GM12878 (cell line): ENCODE results near the gene RAD17. TPM values are rescaled to one million over a fixed set of nuclear protein-coding genes. Genes with fewer than 3 reads are reported as not detected.

ENCODE experiments used
- ATAC-seq: fragments of 200-7000 bp; cut with Tn5 transposase; 3 replicates; pipeline ENCODE4 v1.9.1; 2020; ENCODE audit warnings: mild to moderate bottlenecking, moderate library complexity
- BruUV-seq: library from RNA; stranded (reverse); fragments of 400-500 nt; replicated peaks from 2 replicates; lab custom pipeline; 2021; lab: Mats Ljungman, UMichigan
- CTCF ChIA-PET: fragments of 300-600 bp; sonication (Branson Sonifier 250); formaldehyde crosslinking; extraction: SDS; loops from one replicate; lab custom pipeline; 2021; ENCODE audit warnings: inconsistent platforms; lab: Yijun Ruan, JAX
- POLR2A ChIA-PET: fragments of 350-600 bp; formaldehyde crosslinking; extraction: SDS; loops from one replicate; lab custom pipeline; 2021; ENCODE audit warnings: inconsistent platforms; lab: Charles Lee
- RAD21 ChIA-PET: fragments of 300-600 bp; sonication (Branson Sonifier 250); formaldehyde crosslinking; loops from one replicate; lab custom pipeline; 2023; ENCODE audit warnings: antibody characterized with exemption; ENCODE audit not compliant: unreplicated experiment; lab: Charles Lee
- SMC1A ChIA-PET: fragments of 300-600 bp; sonication (Branson Sonifier 250); formaldehyde crosslinking; loops from one replicate; lab custom pipeline; 2023; ENCODE audit not compliant: unreplicated experiment, uncharacterized antibody; lab: Charles Lee
- DNase-seq: peaks from one replicate; pipeline ENCODE4 v3.0.0-alpha.2; 2011; ENCODE audit warnings: low read depth, low spot score
- FAIRE-seq: peaks from 3 replicates; lab custom pipeline; 2011; peaks lifted over from hg19 to GRCh38; lab: Jason Lieb, UNC
- H2AFZ ChIP-seq: 2 replicates; pipeline ENCODE4 v1.6.0; 2011; ENCODE audit warnings: low read depth, low read length, control low read depth; ENCODE audit not compliant: control insufficient read depth
- H3K27ac ChIP-seq: 2 replicates; pipeline ENCODE4 v1.5.1; 2011; ENCODE audit warnings: control low read depth; ENCODE audit not compliant: control insufficient read depth, insufficient read depth
- H3K27me3 ChIP-seq, 2 experiments: replicated peaks in 1 of 2; 2 replicates each; pipeline versions ENCODE4 v1.6.0 to v1.6.1; 2011; ENCODE audit warnings: low read length in 1 of 2; ENCODE audit not compliant: control insufficient read depth in 2 of 2, insufficient read depth in 2 of 2
- H3K36me3 ChIP-seq, 2 experiments: 2 replicates each; pipeline ENCODE4 v1.5.1; 2011; ENCODE audit warnings: low read length in 1 of 2; ENCODE audit not compliant: control insufficient read depth in 2 of 2, insufficient read depth in 2 of 2
- H3K4me1 ChIP-seq: 2 replicates; pipeline ENCODE4 v1.6.1; 2011; ENCODE audit warnings: mild to moderate bottlenecking, low read length, moderate library complexity, mixed read lengths; ENCODE audit not compliant: control insufficient read depth, insufficient read depth
- H3K4me2 ChIP-seq: 2 replicates; pipeline ENCODE4 v1.6.0; 2011; ENCODE audit warnings: control low read depth; ENCODE audit not compliant: control insufficient read depth, insufficient read depth
- H3K4me3 ChIP-seq: fragments of 200-600 bp; sonication (generic); 2 replicates; pipeline ENCODE4 v1.5.1; 2016
- H3K79me2 ChIP-seq: 2 replicates; pipeline ENCODE4 v1.6.0; 2011; ENCODE audit warnings: low read length; ENCODE audit not compliant: control insufficient read depth, insufficient read depth
- H3K9ac ChIP-seq: 2 replicates; pipeline ENCODE4 v1.8.0; 2011; ENCODE audit warnings: low read length, control low read depth, mixed read lengths; ENCODE audit not compliant: control insufficient read depth, insufficient read depth
- H3K9me3 ChIP-seq: replicated peaks from 3 replicates; pipeline ENCODE4 v1.5.1; 2011; ENCODE audit warnings: mild to moderate bottlenecking, low read length; ENCODE audit not compliant: control insufficient read depth, insufficient read depth
- H4K20me1 ChIP-seq: 2 replicates; pipeline ENCODE4 v1.6.0; 2011; ENCODE audit not compliant: control insufficient read depth, insufficient read depth
- HDGF ChIP-seq: fragments of 450-650 bp; IDR thresholded peaks from 2 replicates; pipeline ENCODE4 v1.6.1; 2016; ENCODE audit warnings: antibody characterized with exemption
- MEF2B ChIP-seq: fragments of 450-650 bp; IDR thresholded peaks from 2 replicates; pipeline ENCODE4 v1.6.1; 2018; ENCODE audit warnings: mild to moderate bottlenecking, moderate library complexity; ENCODE audit not compliant: partially characterized antibody, poor library complexity, severe bottlenecking
- MLLT1 ChIP-seq: fragments of 450-650 bp; IDR thresholded peaks from 2 replicates; pipeline ENCODE4 v1.6.1; 2016; ENCODE audit warnings: mild to moderate bottlenecking
- RUNX3 ChIP-seq: IDR thresholded peaks from 2 replicates; pipeline ENCODE4 v1.6.1; 2012; ENCODE audit warnings: low read length, inconsistent platforms
- TBL1XR1 ChIP-seq: IDR thresholded peaks from 2 replicates; pipeline ENCODE4 v1.6.1; 2012; ENCODE audit warnings: low read depth, low read length, improper control_type of control experiment
- ZBTB33 ChIP-seq: fragments of 450-650 bp; IDR thresholded peaks from 2 replicates; pipeline ENCODE4 v1.6.1; 2017; ENCODE audit warnings: mild to moderate bottlenecking
- ZNF274 ChIP-seq: IDR thresholded peaks from one replicate; pipeline ENCODE4 v1.8.0; 2011; ENCODE audit not compliant: insufficient read length, insufficient read depth
- ZNF687 ChIP-seq: fragments of 450-650 bp; IDR thresholded peaks from 2 replicates; pipeline ENCODE4 v1.6.1; 2017; ENCODE audit warnings: mild to moderate bottlenecking, moderate library complexity
- WGBS: methylation state at CpG from one replicate; pipeline ENCODE4 v1.1.6; 2016; ENCODE audit warnings: low lambda C conversion rate; ENCODE audit not compliant: insufficient replicate concordance, insufficient coverage; ENCODE audit errors: missing lambda C conversion rate; 5-methylcytosine and 5-hydroxymethylcytosine counted together
- in situ Hi-C: fragments of 300-500 bp; cut with MboI; formaldehyde crosslinking; loops from 9 replicates; pipeline ENCODE4 v1.14.3; 2018; ENCODE audit warnings: mixed read lengths
- intact Hi-C: fragments of 100-400 bp; cut with micrococcal nuclease; formaldehyde crosslinking; loops from one replicate; pipeline ENCODE4 v1.14.2; 2022; ENCODE audit not compliant: unreplicated experiment
- polyA plus RNA-seq, 11 experiments: library from polyadenylated mRNA; depleted of rRNA in 4 of 11; unstranded in 6 of 11; stranded (reverse) in 5 of 11; fragments of >200 nt; fragmentation: Nextera tagmentation in 4 of 11; fragmentation: Illumina TruSeq in 1 of 11; extraction: Ambion mirVana in 4 of 11; extraction: Trizol in 1 of 11; gene quantifications; 1 replicate in 1 of 11; 2 replicates in 10 of 11; pipeline versions ENCODE4 v1.2.1 to v1.2.3, GENCODE V29; 2011 to 2016; ENCODE audit warnings: inconsistent platforms in 2 of 11, missing spikeins in 2 of 11, low read depth in 1 of 11
- total RNA-seq, 4 experiments: library from RNA; depleted of rRNA in 3 of 4; stranded (reverse); fragments of >200 nt in 3 of 4; fragmentation: Illumina TruSeq in 1 of 4; extraction: Trizol in 1 of 4; gene quantifications; 2 replicates each; pipeline versions ENCODE4 v1.2.1 to v1.2.3, GENCODE V29; 2013 to 2021
- TF ChIP-seq, protein P1 (sequence below): fragments of 450-650 bp; formaldehyde crosslinking; IDR thresholded peaks from 2 replicates; pipeline ENCODE4 v1.4.0; 2020; ENCODE audit warnings: mild to moderate bottlenecking, moderate library complexity

The RAD17 gene
- total and polyA plus RNA-seq, 10 of the 15 experiments (the other 5 are each of a cell fraction or from before 2014, with no cell fraction given) = 23.9 to 55.4 (median 44.5) TPM

DNA sequence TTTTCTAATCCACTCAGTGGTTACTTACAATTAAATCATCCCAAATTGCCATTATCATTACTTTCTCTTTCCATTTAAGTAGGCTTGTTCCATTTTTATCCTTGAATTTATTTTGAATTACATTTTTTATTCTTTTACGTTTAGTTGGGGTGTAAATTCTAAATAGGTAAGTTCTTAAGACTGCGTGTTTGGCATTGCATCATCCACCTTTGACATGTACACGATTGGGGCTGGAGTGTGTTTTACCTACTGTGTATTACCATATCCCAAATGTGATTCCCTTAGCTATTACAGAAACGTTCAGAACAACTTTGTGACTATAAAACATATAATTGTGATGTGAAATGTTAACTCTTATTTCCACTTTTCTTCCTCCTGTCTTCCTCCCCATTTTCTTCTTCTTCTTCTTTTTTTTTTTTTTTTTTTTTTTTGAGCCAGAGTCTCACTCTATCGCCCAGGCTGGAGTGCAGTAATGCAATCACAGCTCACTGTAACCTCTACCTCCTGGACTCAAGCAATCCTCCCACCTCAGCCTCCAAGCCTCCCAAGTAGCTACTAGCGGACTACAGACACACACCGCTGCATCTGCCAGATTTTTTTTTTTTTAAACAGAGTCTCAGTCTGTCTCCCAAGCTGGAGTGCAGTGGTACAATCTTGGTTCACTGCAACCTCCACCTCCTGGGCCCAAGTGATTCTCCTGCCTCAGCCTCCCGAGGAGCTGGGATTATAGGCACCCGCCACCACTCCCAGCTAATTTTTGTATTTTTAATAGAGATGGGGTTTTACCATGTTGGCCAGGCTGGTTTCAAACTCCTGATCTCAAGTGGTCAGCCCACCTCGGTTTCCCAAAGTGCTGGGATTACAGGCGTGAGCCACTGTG lies 62.0 kb downstream of the RAD17 start:
- ChIA-PET RAD21 (interaction anchor here (0.7 to 1.9 kb wide), 3 partner anchors 36 to 56 kb away, joined by 3 to 16 read pairs (median 4); no protein-coding TSS in a partner anchor), SMC1A (interaction anchor here (0.6 to 1.4 kb wide), 2 partner anchors 18 to 24 kb away, joined by 3 read pairs; no protein-coding TSS in a partner anchor), CTCF (interaction anchor here (0.5 to 1.7 kb wide), 4 partner anchors 15 to 495 kb away, joined by 3 to 5 read pairs (median 3); partner anchors contain the start of gene SLC30A5), POLR2A (interaction anchor here (0.6 to 0.7 kb wide), 3 partner anchors 38 to 62 kb away, joined by 3 to 8 read pairs (median 4); no protein-coding TSS in a partner anchor)
- Histone ChIP-seq H3K4me3 (peak overlapping the region; percentile 24; the same call in 1 of the 2 replicates), H3K9ac (peak overlapping the region; percentile 50), H3K27me3 (no peaks in the 10 kb centered on the region), H3K27ac (peak overlapping the region; percentile 76), H3K4me1 (peaks cover 9% of the 10 kb centered on the region; the same call in 1 of the 2 replicates), H4K20me1 (no peaks in the 10 kb centered on the region), H3K36me3 (no peaks in the 10 kb centered on the region), H2AFZ (peak overlapping the region; percentile 75), H3K9me3 (no peaks in the 10 kb centered on the region), H3K79me2 (no peaks in the 10 kb centered on the region), H3K4me2 (peak overlapping the region; percentile 48)
- ATAC-seq (no peak), DNase-seq (no peak), FAIRE-seq (no peak)
- intact Hi-C loops (loop anchor here (1.0 to 10.0 kb wide), 3 partner anchors 36 to 61 kb away; partner anchors contain the start of gene OCLN), in situ Hi-C loops (no loop called here)
- BruUV-seq = no TSS peak
- WGBS = 72% methylated on average over 10 of the region's 11 CpGs
- TF ChIP-seq HDGF (0 out of 2 replicates have a peak, but pooled peaks have one; percentile 55), ZBTB33 (peak; percentile 96), TBL1XR1 (no peak), ZNF274 (no peak), MEF2B (no peak), MLLT1 (peak; percentile 58; the same call in 1 of the 2 replicates), RUNX3 (no peak), ZNF687 (no peak)
- TF ChIP-seq, protein P1, sequence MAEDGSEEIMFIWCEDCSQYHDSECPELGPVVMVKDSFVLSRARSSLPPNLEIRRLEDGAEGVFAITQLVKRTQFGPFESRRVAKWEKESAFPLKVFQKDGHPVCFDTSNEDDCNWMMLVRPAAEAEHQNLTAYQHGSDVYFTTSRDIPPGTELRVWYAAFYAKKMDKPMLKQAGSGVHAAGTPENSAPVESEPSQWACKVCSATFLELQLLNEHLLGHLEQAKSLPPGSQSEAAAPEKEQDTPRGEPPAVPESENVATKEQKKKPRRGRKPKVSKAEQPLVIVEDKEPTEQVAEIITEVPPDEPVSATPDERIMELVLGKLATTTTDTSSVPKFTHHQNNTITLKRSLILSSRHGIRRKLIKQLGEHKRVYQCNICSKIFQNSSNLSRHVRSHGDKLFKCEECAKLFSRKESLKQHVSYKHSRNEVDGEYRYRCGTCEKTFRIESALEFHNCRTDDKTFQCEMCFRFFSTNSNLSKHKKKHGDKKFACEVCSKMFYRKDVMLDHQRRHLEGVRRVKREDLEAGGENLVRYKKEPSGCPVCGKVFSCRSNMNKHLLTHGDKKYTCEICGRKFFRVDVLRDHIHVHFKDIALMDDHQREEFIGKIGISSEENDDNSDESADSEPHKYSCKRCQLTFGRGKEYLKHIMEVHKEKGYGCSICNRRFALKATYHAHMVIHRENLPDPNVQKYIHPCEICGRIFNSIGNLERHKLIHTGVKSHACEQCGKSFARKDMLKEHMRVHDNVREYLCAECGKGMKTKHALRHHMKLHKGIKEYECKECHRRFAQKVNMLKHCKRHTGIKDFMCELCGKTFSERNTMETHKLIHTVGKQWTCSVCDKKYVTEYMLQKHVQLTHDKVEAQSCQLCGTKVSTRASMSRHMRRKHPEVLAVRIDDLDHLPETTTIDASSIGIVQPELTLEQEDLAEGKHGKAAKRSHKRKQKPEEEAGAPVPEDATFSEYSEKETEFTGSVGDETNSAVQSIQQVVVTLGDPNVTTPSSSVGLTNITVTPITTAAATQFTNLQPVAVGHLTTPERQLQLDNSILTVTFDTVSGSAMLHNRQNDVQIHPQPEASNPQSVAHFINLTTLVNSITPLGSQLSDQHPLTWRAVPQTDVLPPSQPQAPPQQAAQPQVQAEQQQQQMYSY (CRISPR knock-in tag) = no peak
